Type B pancreatic cell (in vitro differentiated cells): ENCODE data around the gene PLA1A. TPM values are rescaled to one million over a fixed set of nuclear protein-coding genes. Genes with fewer than 3 reads are reported as not detected.

Experiments used
- DNase-seq: peaks from one replicate; pipeline ENCODE4 v3.0.0; 2021; ENCODE audit warnings: mixed read lengths; ENCODE audit not compliant: unreplicated experiment; ENCODE audit errors: extremely low spot score
- H3K27ac Mint-ChIP-seq: 2 replicates; pipeline ENCODE4 v1.8.0; 2021; ENCODE audit warnings: mild to moderate bottlenecking, mixed read lengths
- H3K27me3 Mint-ChIP-seq: 2 replicates; pipeline ENCODE4 v1.8.0; 2021; ENCODE audit warnings: mixed read lengths
- H3K36me3 Mint-ChIP-seq: 2 replicates; pipeline ENCODE4 v1.8.0; 2021; ENCODE audit warnings: mixed read lengths
- H3K4me1 Mint-ChIP-seq: one replicate; pipeline ENCODE4 v1.8.0; 2021; ENCODE audit warnings: mixed read lengths; ENCODE audit not compliant: unreplicated experiment
- H3K4me3 Mint-ChIP-seq: 2 replicates; pipeline ENCODE4 v1.8.0; 2021; ENCODE audit warnings: mild to moderate bottlenecking, mixed read lengths
- H3K9me3 Mint-ChIP-seq: 2 replicates; pipeline ENCODE4 v1.8.0; 2021; ENCODE audit warnings: mixed read lengths
- total RNA-seq: library from RNA; stranded (reverse); gene quantifications from 2 replicates; pipeline ENCODE4 v1.2.1, GENCODE V29; 2021; ENCODE audit warnings: low replicate concordance
- TF ChIP-seq, protein P1 (sequence below): fragments of 200-600 bp; sonication (generic); conservative IDR thresholded peaks from 2 replicates; pipeline ENCODE4 v1.5.0; 2021; ENCODE audit warnings: antibody characterized with exemption, mild to moderate bottlenecking

Gene PLA1A
- total RNA-seq, 1 donor from 2014 or later: 1.6 TPM

DNA sequence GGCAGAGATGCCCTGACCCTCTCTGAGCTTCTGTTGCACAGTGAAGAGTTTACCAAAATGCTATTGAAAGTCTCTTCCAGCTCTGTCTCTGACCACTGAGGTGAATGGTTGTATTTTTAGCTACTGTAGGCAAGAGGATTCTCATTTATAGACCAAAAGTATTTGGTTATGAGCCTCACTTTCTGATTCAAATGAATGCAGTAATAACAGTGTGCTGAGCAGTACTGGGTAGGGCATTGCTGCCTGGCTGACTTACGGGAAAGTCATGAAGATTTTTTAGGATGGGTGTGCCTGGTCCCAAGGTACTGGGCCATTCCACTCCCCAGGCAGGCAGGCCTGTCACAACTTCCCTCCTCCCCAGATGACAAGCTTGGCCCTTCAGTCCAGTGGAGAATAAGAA is 15.5 kb downstream of the PLA1A start:
- Mint-ChIP-seq H3K4me1 (peaks cover 9% of the 10 kb centered on the region), H3K9me3 (peaks cover 5% of the 10 kb centered on the region), H3K27me3 (no peaks in the 10 kb centered on the region), H3K27ac (no peak overlapping the region), H3K4me3 (no peak overlapping the region), H3K36me3 (no peaks in the 10 kb centered on the region)
- DNase-seq: no peak
- TF ChIP-seq, protein P1, sequence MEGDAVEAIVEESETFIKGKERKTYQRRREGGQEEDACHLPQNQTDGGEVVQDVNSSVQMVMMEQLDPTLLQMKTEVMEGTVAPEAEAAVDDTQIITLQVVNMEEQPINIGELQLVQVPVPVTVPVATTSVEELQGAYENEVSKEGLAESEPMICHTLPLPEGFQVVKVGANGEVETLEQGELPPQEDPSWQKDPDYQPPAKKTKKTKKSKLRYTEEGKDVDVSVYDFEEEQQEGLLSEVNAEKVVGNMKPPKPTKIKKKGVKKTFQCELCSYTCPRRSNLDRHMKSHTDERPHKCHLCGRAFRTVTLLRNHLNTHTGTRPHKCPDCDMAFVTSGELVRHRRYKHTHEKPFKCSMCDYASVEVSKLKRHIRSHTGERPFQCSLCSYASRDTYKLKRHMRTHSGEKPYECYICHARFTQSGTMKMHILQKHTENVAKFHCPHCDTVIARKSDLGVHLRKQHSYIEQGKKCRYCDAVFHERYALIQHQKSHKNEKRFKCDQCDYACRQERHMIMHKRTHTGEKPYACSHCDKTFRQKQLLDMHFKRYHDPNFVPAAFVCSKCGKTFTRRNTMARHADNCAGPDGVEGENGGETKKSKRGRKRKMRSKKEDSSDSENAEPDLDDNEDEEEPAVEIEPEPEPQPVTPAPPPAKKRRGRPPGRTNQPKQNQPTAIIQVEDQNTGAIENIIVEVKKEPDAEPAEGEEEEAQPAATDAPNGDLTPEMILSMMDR: no peak

DNA sequence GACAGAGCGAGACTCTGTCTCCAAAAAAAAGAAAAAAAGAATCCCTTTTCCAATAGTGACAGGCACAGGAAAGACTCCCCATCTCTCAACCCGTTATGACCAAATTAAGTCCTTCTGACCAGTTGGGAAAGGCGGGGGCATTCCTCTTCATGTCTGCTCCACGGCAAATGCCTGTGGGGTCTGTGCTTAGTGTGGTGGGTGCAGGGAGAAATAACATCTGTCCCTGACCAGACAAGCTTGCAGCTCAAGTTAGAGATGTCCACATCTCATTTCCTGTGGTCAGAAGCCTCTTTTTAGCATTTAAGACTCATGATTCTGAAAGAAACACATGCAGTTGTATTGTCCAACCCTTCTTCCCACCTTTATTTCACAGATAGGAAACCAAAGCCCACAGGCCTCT is 16.2 kb downstream of the PLA1A start:
- H3K4me1 Mint-ChIP-seq: peaks cover 6% of the 10 kb centered on the region
- no peak overlapping the region for H3K27ac Mint-ChIP-seq
- peaks cover 5% of the 10 kb centered on the region for H3K9me3 Mint-ChIP-seq
- TF ChIP-seq, protein P1: no peak
- H3K4me3 Mint-ChIP-seq: no peak overlapping the region
- H3K36me3 Mint-ChIP-seq: no peaks in the 10 kb centered on the region
- no peak for DNase-seq
- peaks cover under 1% of the 10 kb centered on the region for H3K27me3 Mint-ChIP-seq

DNA sequence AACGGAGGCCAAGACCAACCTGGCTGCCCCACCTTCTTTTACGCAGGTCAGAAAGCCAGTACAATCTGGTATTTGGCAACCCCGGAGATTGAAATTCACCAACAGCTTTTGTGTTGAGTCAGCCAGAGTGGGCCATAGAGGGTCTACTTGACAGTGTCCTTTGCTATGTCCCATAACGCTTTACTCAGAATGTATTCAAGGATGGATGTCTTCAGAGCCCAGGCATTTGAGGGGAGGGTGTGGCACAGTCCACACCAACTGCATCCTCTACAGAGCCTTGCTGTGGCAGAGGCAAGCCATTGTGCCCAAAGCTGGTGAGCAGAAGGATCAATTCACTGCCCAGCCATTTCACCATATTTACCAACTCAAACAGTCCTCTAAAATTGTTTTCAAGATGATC is 18.4 kb downstream of the PLA1A start:
- TF ChIP-seq, protein P1: no peak
- peaks cover 3% of the 10 kb centered on the region for H3K27me3 Mint-ChIP-seq
- no peaks in the 10 kb centered on the region for H3K36me3 Mint-ChIP-seq
- no peak overlapping the region for H3K27ac Mint-ChIP-seq
- no peaks in the 10 kb centered on the region for H3K4me1 Mint-ChIP-seq
- H3K4me3 Mint-ChIP-seq: no peak overlapping the region
- DNase-seq: no peak
- H3K9me3 Mint-ChIP-seq: no peaks in the 10 kb centered on the region

DNA sequence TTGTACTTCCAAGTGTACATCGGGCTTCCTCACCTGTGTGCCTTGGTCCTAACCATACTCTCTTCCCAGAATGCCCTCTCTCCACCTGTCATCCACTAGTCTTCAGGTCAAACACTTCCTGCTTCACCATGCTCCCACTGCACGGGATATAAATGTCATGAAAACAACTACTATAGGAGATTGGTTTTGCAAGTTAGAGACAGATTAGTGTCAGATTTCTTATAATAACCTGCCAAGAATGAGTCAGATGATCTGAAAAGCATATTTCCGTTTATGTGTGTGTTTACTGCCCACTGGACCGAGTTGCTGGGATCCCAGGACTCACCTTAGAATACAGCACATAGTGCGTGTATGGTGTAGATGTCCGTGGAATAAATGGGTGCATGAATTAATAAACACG is 21.4 kb downstream of the PLA1A start:
- Mint-ChIP-seq H3K27me3 (peaks cover 3% of the 10 kb centered on the region), H3K36me3 (no peaks in the 10 kb centered on the region), H3K9me3 (no peaks in the 10 kb centered on the region), H3K4me1 (no peaks in the 10 kb centered on the region), H3K27ac (no peak overlapping the region), H3K4me3 (no peak overlapping the region)
- DNase-seq: no peak
- TF ChIP-seq, protein P1: no peak

DNA sequence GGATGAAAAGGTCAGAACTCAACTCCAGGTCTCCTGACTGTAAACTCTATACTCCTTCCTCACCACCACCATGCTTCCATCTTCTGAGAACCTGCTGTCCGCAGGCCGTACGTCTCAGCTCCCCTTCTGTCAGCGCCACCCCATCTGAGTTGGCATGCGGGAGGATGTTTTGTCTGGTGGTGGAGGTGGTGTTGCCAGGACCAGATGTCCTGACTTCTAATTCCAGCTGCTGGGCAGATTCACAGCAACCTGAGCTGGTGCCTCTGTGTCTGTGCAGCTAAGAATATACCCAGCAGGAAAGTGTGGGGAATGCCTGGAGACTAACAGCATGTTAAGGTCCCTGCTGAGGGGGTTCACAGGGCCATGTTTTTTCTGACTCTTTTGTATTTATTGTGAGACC is 23.2 kb downstream of the PLA1A start:
- Mint-ChIP-seq H3K9me3 (no peaks in the 10 kb centered on the region), H3K27me3 (peaks cover 3% of the 10 kb centered on the region), H3K4me1 (peaks cover 3% of the 10 kb centered on the region), H3K27ac (no peak overlapping the region), H3K36me3 (no peaks in the 10 kb centered on the region), H3K4me3 (no peak overlapping the region)
- TF ChIP-seq, protein P1: no peak
- DNase-seq: no peak
